ENCODE measurements around the gene NPPB.
A peak's percentile ranks its signal among the peaks of the same experiment; 100 is the strongest.
"Not testable (repeated sequence)": the region's sequence is repeated elsewhere in the genome, so short reads cannot be mapped to it uniquely, and the experiment has no call there.

NPPB gene

GRCh38 chr1:11903210-11903609, 44.5 kb upstream of the NPPB start:
- TF ChIP-seq POLR2AphosphoS5 (IDR thresholded peaks at IDR 0.05; ENCODE audit: low read depth): no peak
- no peak for TF ChIP-seq REST (IDR thresholded peaks at IDR 0.05; ENCODE audit: insufficient replicate concordance, low read depth)
- TF ChIP-seq CTCF (IDR thresholded peaks at IDR 0.05; ENCODE audit: insufficient read depth, low read length): no peak
- no peak for TF ChIP-seq SPI1 (IDR thresholded peaks at IDR 0.05; ENCODE audit: borderline replicate concordance, low read depth)
- TF ChIP-seq GABPA (IDR thresholded peaks at IDR 0.05; ENCODE audit: low read depth): no peak
- Histone ChIP-seq H3K27me3 (ENCODE audit: insufficient read depth, poor library complexity, severe bottlenecking) (peaks cover 10% of the 10 kb centered on the region), H3K4me3 (replicated peaks; ENCODE audit: insufficient read depth, low read length) (no peak overlapping the region), H3K27ac (replicated peaks) (no peak overlapping the region)
- DNase-seq (ENCODE audit: low read depth in 1 of 2, low spot score in 1 of 2): no peak

GRCh38 chr1:11901446-11901845, 42.7 kb upstream of the NPPB start:
- not testable (repeated sequence) for H3K4me3 ChIP-seq (replicated peaks; ENCODE audit: insufficient read depth, low read length); H3K27ac ChIP-seq (replicated peaks); DNase-seq (ENCODE audit: low read depth in 1 of 2, low spot score in 1 of 2)
- peaks cover 15% of the 10 kb centered on the region for H3K27me3 ChIP-seq (ENCODE audit: insufficient read depth, poor library complexity, severe bottlenecking)

- no peak for DNase-seq (ENCODE audit: low read depth in 1 of 2, low spot score in 1 of 2)
- no peak overlapping the region for H3K4me3 ChIP-seq (replicated peaks; ENCODE audit: insufficient read depth, low read length)
- no peak for TF ChIP-seq GABPA (IDR thresholded peaks at IDR 0.05; ENCODE audit: low read depth)
- TF ChIP-seq REST (IDR thresholded peaks at IDR 0.05; ENCODE audit: insufficient replicate concordance, low read depth): peak; percentile 96
- H3K27ac ChIP-seq (replicated peaks): no peak overlapping the region
- peaks cover 15% of the 10 kb centered on the region for H3K27me3 ChIP-seq (ENCODE audit: insufficient read depth, poor library complexity, severe bottlenecking)
Observed at GRCh38 chr1:11898831-11899467, 40.2 kb upstream of the NPPB start.

- Histone ChIP-seq H3K27me3 (ENCODE audit: insufficient read depth, poor library complexity, severe bottlenecking) (peaks cover 15% of the 10 kb centered on the region), H3K4me3 (replicated peaks; ENCODE audit: insufficient read depth, low read length) (no peak overlapping the region), H3K27ac (replicated peaks) (no peak overlapping the region)
- TF ChIP-seq POLR2AphosphoS5 (IDR thresholded peaks at IDR 0.05; ENCODE audit: low read depth): no peak
- TF ChIP-seq CTCF (IDR thresholded peaks at IDR 0.05; ENCODE audit: insufficient read depth, low read length): no peak
- TF ChIP-seq GABPA (IDR thresholded peaks at IDR 0.05; ENCODE audit: low read depth): no peak
- TF ChIP-seq SPI1 (IDR thresholded peaks at IDR 0.05; ENCODE audit: borderline replicate concordance, low read depth): no peak
- TF ChIP-seq REST (IDR thresholded peaks at IDR 0.05; ENCODE audit: insufficient replicate concordance, low read depth): no peak
- DNase-seq (ENCODE audit: low read depth in 1 of 2, low spot score in 1 of 2): no peak
Observed at GRCh38 chr1:11898086-11898785, 39.5 kb upstream of the NPPB start.

- H3K27me3 ChIP-seq (ENCODE audit: insufficient read depth, poor library complexity, severe bottlenecking): peaks cover 15% of the 10 kb centered on the region
Observed at GRCh38 chr1:11894501-11894900, 35.8 kb upstream of the NPPB start.

More at GRCh38 chr1:11894501-11894900, 35.8 kb upstream of the NPPB start:
- DNase-seq (ENCODE audit: low read depth in 1 of 2, low spot score in 1 of 2); H3K27ac ChIP-seq (replicated peaks); H3K4me3 ChIP-seq (replicated peaks; ENCODE audit: insufficient read depth, low read length): not testable (repeated sequence)
